ENCODE results near the gene INTS6L.

- TF ChIP-seq POLR2AphosphoS5 (IDR thresholded peaks at IDR 0.05; ENCODE audit: low read depth, low read length) (no peak), POLR2A (IDR thresholded peaks at IDR 0.05; ENCODE audit: low read depth, low read length) (no peak)
Measured at GRCh38 chrX:135481696-135482179, 38.7 kb upstream of the INTS6L start.
